ENCODE measurements around the gene PGLYRP4.

Gene PGLYRP4

DNA sequence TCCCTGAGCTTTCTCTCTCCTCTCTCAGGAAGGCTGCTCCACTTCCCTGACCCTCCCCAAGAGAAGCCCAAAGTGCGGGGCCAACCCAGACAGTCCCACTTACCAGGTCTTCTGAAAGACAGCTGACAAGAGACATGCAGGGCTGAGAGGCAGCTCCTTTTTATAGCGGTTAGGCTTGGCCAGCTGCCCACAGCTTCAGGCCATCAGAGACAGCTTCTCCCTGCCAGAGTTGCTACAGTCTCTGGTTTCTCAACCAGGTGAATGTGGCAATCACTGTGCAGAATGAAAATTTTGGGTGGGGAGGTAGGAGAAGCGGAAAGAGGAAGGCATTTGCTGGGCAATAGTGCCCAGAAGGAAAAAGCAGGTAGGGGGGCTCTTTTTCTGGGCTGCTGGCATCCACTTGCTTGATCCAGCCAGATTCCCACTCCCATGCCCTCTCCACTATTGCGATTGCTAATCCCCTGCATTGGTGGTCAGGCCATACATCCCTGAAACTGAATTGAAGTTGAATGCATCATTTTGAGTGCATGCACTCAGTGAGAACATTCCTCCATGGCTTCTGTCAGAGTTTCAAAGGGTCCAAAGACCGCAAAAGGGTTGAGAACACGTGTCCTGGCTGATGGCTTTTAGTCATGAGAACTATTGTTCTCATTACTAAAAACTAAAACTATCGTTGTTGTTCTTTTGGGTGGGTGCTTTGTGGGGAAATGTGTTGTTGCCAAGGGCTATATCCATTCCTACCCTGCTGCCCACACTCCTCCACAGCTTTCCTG lies 42.5 kb upstream of the PGLYRP4 start, which contains the start of gene S100A8:
S100A8 (minus strand) TSS at position 136 of the 773 bp plus-strand sequence. CDS start 538 bp downstream, outside the sequence.
- TF ChIP-seq EZH2 (IDR thresholded peaks at IDR 0.05; ENCODE audit: borderline replicate concordance, low read depth, low read length, severe bottlenecking) (no peak), CTCF (IDR thresholded peaks at IDR 0.05; ENCODE audit: borderline replicate concordance, extremely low read depth, low read length, poor library complexity, severe bottlenecking) (no peak)
- H3K27ac ChIP-seq (ENCODE audit: low read length): no peak within 1 kb of the TSS
- no peak within 1 kb of the TSS for H3K4me3 ChIP-seq (ENCODE audit: low read depth in 1 of 2, low read length in 2 of 2)
- no peaks in the 10 kb centered on the region for H3K27me3 ChIP-seq (ENCODE audit: insufficient read depth, low read length, poor library complexity)
- no peak within 1 kb of the TSS for H2AFZ ChIP-seq (ENCODE audit: low read depth, low read length)
- no peaks in the 10 kb centered on the region for H3K79me2 ChIP-seq (ENCODE audit: insufficient read depth, low read length)
- H3K36me3 ChIP-seq (ENCODE audit: insufficient read depth, low read length): no peaks in the 10 kb centered on the region
- H3K9me3 ChIP-seq (ENCODE audit: insufficient read depth, low read length, severe bottlenecking): no peaks in the 10 kb centered on the region
- no peak for DNase-seq
- no peak within 1 kb of the TSS for H3K4me2 ChIP-seq (ENCODE audit: insufficient read depth, low read length)
- H3K4me1 ChIP-seq (ENCODE audit: insufficient read depth, low read length): no peaks in the 10 kb centered on the region
- peaks cover 7% of the 10 kb centered on the region for H4K20me1 ChIP-seq (ENCODE audit: insufficient read depth, low read length)
- ATAC-seq (ENCODE audit: insufficient read depth, low read depth): no peak
- H3K9ac ChIP-seq (ENCODE audit: low read depth, low read length): no peak within 1 kb of the TSS

DNA sequence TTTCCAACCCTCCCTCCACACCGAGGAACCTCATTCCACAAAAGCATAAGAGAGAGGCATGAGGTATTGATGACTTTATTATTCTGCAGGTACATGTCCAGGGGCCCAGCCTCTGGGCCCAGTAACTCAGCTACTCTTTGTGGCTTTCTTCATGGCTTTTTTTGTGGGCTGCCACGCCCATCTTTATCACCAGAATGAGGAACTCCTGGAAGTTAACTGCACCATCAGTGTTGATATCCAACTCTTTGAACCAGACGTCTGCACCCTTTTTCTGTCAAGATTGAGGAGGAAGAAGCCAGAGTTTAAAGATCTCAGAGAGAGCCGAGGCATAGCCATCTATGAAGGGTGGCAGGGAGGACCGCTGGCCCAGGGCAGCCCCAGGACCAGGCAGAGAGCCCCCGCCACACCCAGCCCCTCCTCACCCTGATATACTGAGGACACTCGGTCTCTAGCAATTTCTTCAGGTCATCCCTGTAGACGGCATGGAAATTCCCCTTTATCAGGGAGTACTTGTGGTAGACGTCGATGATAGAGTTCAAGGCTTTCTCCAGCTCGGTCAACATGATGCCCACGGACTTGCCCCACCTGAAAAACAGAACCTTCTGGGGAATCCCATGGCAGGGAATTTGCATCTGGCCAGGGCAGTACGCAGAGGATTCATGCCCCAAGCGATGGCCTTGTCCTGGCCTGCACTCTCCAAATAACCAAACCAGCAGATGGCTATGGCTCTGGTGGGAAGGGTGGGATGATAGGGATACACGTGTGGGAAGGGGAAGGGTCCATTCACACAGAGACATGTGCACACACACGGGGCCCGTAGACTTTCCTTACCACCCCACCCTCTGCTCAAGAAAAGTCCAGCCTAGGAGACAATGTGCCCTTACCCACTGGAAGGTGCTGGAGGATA lies 41.6 kb upstream of the PGLYRP4 start:
- Histone ChIP-seq H4K20me1 (ENCODE audit: insufficient read depth, low read length) (peaks cover 4% of the 10 kb centered on the region; the same call in 1 of the 2 replicates), H3K27ac (ENCODE audit: low read length) (no peak overlapping the region), H3K79me2 (ENCODE audit: insufficient read depth, low read length) (no peaks in the 10 kb centered on the region), H3K4me3 (ENCODE audit: low read depth in 1 of 2, low read length in 2 of 2) (no peak overlapping the region), H3K36me3 (ENCODE audit: insufficient read depth, low read length) (no peaks in the 10 kb centered on the region), H3K9ac (ENCODE audit: low read depth, low read length) (no peak overlapping the region), H3K4me1 (ENCODE audit: insufficient read depth, low read length) (no peaks in the 10 kb centered on the region), H3K4me2 (ENCODE audit: insufficient read depth, low read length) (no peak overlapping the region), H3K27me3 (ENCODE audit: insufficient read depth, low read length, poor library complexity) (no peaks in the 10 kb centered on the region), H2AFZ (ENCODE audit: low read depth, low read length) (no peak overlapping the region), H3K9me3 (ENCODE audit: insufficient read depth, low read length, severe bottlenecking) (no peaks in the 10 kb centered on the region)
- TF ChIP-seq EZH2 (IDR thresholded peaks at IDR 0.05; ENCODE audit: borderline replicate concordance, low read depth, low read length, severe bottlenecking) (no peak), CTCF (IDR thresholded peaks at IDR 0.05; ENCODE audit: borderline replicate concordance, extremely low read depth, low read length, poor library complexity, severe bottlenecking) (no peak)
- no peak for DNase-seq
- no peak for ATAC-seq (ENCODE audit: insufficient read depth, low read depth)

- no peak for DNase-seq
- Histone ChIP-seq H2AFZ (ENCODE audit: low read depth, low read length) (no peak overlapping the region), H3K9me3 (ENCODE audit: insufficient read depth, low read length, severe bottlenecking) (no peaks in the 10 kb centered on the region), H3K27ac (ENCODE audit: low read length) (no peak overlapping the region), H3K4me1 (ENCODE audit: insufficient read depth, low read length) (no peaks in the 10 kb centered on the region), H3K27me3 (ENCODE audit: insufficient read depth, low read length, poor library complexity) (no peaks in the 10 kb centered on the region), H3K9ac (ENCODE audit: low read depth, low read length) (no peak overlapping the region), H3K4me2 (ENCODE audit: insufficient read depth, low read length) (no peak overlapping the region), H4K20me1 (ENCODE audit: insufficient read depth, low read length) (peaks cover 4% of the 10 kb centered on the region; the same call in 1 of the 2 replicates), H3K36me3 (ENCODE audit: insufficient read depth, low read length) (no peaks in the 10 kb centered on the region), H3K4me3 (ENCODE audit: low read depth in 1 of 2, low read length in 2 of 2) (no peak overlapping the region), H3K79me2 (ENCODE audit: insufficient read depth, low read length) (no peaks in the 10 kb centered on the region)
- TF ChIP-seq CTCF (IDR thresholded peaks at IDR 0.05; ENCODE audit: borderline replicate concordance, extremely low read depth, low read length, poor library complexity, severe bottlenecking): no peak
- TF ChIP-seq EZH2 (IDR thresholded peaks at IDR 0.05; ENCODE audit: borderline replicate concordance, low read depth, low read length, severe bottlenecking): no peak
- ATAC-seq (ENCODE audit: insufficient read depth, low read depth): no peak
These were observed 40.8 kb upstream of the PGLYRP4 start for GRCh38 chr1:153389401-153389800.
